Pulmonary artery endothelial cell (primary cell): ENCODE results near the gene SNED1. TPM values are rescaled to one million over a fixed set of nuclear protein-coding genes. Genes with fewer than 3 reads are reported as not detected.
"Not testable (repeated sequence)": the region's sequence is repeated elsewhere in the genome, so short reads cannot be mapped to it uniquely, and the experiment has no call there.

ENCODE experiments used
- DNase-seq: peaks from one replicate; pipeline ENCODE4 v3.0.0-alpha.2; 2011; ENCODE audit warnings: low read depth, low spot score
- total RNA-seq: library from RNA; depleted of rRNA; stranded (reverse); fragments of >200 nt; gene quantifications from 2 replicates; pipeline ENCODE4 v1.2.3, GENCODE V29; 2014

The SNED1 gene
- total RNA-seq, 1 donor from 2014 or later: 16.6 TPM

DNA sequence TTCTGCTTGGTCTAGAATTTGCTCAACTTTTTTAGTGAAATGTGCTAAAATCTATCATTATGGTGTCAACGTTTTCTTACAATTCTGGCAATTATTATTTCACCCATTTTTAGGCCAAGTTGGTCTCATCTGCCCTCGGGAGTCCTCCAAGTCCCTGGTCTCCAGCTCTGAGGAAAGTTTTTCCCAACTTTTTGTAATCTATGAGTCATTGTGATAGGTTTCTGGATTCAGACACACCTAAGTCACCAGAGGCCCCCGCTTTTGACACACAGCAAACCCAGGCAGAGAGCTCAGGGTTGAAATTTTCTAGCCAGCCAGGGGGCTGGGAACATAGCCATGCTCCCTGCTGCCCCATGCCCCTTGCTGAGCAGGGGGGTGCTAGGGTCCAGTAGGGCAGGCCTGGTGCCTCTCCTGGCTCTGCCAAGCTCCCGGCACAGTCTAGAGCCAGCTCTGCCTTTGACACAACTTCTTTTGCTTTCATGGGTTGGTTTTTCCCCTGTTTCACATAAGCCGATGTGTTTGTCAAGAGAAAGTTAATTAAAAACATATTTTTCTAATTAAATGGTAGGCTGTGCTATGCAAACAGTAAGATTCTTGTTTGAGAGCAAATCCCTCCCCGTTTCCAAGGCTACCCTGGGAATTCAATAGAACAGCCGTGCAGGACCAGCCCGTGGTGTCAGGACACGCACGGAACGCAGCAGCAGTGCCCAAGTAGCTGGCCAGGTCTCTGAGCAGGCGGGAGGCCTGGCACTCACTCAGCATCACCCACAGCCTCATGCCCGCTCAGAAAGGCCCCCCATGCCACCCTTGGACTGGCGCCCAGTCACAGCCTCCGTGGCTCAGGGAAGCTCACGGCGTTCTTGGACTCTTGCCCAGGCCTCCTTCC, 25.5 kb upstream of the SNED1 start:
- no peak for DNase-seq

DNA sequence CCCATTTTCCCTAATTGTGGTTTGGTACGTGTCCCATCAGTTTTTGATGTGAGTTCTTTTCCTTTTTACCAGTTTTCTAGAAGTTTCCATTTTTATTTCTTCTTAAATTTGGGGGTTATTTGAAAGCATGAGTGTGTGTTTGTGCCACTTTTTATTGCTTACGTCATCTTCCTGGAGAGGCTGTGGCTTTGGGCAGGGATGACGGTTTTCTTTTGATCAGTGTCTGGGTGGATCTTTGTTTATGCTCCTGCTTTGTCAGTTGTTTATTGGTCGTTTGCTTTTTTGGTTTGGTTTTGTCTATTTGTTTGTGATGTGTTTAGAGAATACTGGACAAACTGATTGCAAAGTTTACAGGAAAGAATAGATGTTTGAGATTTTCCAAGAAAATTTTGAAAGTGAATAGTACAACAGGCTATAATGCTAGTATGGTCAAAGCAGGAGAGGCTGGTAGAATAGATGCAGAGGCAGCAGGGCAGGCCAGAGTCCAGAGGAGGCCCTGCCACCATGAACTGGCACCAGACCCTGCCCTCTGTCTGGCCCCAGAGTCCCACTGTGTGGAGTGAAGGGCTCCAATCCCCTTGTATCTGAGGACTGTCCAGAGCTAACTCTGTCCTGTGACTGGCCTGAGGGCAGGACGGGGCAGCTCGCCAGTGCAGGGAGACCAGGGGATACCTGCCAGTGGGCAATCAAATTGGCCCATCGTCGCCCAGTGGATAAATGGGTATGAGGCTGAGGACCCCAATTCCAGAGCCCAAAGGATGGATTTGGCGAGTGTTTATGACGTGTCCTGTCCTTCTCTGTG, 23.4 kb upstream of the SNED1 start:
- DNase-seq: no peak

DNA sequence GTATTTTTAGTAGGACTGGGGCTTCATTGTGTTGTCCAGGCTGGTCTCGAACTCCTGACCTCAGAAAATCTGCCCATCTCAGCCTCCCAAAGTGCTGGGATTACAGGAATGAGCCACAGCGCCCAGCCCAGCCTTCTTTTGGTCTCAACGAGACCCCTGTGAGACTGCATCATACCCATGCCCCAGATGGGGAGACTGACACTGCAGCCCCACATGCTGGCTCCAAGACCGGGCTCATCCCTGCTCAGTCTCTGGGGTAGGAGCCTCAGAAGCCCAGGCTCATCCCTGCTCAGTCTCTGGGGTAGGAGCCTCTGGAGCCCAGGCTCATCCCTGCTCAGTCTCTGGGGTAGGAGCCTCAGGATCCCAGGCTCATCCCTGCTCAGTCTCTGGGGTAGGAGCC, 22.5 kb upstream of the SNED1 start:
- not testable (repeated sequence) for DNase-seq

DNA sequence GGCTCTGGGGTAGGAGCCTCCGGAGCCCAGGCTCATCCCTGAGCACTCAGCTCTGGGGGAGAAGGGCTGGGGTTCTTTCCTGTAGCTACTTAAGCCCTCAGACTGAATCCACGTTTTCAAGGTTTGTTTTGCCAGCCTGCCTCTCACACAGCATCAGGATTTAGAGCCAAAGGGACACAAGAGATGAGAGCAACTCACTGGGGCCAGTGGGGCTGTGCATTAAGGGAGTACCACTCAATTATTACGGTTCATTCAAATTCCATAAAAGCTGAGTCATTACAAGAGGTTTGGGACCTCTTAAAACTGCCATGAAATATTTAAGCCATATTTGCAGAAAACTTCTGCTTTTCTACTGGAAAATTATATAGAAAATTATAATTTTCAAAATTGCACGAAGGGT, 17.1 kb upstream of the SNED1 start:
- no peak for DNase-seq

DNA sequence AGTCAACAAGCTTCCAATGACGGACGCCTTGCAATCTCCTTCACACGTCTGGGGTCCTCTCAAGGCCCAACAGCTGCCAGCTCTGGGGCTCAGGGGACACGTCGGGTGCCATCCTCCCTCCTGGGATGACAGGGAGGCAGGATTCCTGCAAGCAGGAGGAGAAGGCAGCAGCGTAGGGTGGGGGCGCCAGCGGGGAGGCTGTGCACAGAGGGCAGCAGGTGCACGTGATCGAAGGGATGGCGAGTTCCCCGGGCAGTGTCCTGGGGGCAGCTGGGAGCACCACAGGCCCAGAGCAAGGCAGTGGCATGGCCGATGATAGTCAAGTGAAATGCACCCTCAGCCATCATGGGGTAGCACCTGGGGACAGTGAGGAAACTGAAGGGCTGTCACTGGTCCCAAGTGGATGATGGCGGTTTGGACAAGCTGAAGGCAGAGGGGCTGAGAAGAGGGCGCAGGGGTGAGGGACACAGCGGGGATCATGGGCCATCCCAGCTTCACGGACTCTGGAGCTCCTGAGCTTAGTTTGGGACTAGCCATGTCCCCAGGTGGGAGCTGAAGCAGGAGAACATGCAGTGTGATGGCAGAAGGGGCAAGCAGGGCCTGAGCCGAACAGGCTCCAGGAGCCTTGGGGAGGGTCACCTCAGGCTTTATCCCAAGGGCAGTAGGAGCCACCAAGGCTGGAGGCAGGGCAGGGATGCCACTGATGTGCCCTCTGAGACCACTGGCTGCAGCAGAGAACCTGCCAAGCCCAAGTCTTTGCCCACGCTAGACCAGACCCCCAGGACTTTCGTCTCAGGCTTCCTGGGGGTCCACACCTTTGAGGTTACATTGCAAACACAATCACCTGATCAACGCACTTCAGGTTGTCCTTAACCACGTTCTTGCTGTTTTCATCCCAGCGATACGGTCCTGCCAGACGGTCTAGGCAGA, 16.3 kb upstream of the SNED1 start:
- DNase-seq: no peak

DNA sequence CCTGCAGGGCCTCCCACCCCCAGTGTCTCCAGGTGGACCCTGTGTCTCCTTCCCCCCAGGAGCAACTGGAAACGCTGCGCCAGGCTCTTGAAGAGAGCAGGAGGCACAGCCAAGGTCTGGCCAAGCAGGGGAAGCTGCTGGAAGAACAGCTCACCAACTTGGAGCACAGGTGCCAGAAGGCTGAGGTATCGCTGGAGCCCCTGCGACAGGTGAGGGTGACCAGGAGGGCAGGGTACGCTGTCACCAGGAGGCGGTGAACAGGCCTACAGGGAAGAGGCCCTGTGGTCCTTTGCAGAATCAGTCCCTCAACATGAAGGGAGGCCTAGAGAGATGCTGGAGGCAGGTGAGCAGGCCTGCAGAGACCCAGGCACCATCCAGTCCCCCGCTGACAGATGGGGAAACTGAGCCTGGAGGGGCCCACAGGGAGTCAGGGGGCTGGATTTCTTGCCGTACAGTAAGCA, 15.6 kb upstream of the SNED1 start:
- no peak for DNase-seq

DNA sequence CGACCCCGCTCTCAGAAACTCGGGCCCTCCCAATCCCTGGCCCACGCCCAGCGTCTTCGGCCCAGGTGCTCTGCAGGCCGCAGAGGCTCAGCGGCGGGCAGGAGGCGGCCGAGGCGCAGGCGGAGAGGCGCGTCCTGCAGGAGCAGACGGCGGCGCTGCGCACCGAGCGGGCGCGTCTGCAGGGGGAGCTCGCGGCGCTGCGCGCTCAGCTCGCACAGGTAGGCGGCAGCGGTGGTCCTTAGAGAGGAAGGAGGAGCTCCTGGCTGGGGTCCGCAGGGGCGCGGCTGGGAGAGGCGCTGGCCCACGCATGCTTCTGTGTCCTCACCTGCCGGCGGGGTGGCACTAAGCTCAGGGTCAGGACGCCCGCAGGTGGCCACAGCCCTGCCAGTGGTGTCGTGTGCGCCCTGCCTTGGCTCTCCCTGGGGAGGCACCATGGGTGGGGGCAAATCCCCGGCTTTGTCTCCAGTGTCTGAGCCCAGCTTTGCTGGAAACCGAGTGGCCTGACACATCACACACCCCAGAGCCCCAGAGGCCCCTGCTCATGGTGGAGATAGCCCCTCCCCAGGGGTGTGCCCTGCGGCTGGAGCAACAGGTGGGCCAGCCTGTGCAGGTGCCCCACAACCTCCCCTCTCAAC, 14.9 kb upstream of the SNED1 start:
- DNase-seq: no peak

DNA sequence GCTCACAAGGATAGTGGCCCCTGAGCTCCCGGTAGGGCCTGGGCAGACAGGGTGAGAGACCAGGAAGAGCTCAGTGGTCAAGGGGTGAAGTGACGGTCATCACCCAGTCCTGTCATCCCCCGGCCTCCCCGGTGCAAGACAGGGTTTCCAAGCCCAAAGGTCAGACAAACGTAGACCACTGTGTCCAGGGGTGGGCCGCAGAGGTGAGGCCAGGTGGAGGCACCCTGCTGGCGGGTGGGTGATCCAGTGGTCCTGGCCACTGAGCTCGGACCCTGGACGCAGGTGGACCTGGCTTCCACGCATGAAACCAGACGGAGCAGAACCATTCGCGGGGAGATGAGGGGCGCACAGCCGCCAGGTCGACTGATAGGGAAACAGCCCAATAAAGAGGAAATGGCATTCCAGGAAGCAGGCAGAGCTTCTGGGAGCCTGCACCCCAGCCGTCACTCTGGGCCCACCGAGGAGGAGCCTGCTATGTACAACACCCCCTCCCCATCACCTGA, 14.4 kb upstream of the SNED1 start:
- no peak for DNase-seq

DNA sequence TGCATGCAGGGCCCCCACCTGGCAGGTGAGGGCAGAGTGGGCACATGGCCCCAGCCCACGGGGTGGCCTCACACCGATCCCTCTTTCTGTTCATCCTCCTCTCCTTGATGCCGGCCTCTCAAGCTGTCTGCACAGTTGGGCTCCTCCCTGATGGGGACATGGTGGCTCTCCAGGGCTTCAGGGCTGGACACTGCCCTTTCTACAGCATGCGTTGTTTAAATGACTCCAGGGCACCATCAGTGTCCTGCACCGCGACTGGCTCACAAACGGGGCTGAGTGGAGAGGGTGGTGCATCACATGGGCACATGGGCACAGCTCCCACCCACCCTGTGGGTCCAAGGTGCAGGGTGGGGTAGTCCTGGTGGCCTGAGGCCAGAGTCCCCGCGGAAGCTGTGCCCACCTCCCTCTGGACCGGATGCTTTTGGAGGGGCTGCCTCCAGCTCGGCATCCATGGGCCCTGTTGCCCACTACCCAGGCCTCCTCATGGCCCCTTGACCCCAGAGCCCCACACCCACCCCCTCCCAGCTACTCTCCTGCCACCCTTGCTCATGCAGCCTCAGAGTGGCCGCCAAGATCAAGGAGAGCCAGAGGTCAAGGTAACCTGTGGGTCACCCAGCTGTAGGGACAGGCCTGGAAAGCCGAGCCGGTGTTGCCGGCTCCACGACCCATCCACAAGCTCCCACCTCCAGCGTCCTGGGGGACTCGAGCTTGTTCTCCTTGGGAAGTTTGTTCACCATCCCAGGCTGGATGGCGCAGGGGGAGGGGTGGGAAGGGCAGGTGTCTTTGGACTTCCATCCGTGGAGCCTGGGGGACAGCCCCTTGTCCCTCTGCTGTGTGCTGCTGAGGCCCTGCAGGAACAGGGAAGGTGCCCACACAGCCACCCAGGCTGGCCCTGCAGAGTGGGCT, 12.3 kb upstream of the SNED1 start:
- DNase-seq: no peak

DNA sequence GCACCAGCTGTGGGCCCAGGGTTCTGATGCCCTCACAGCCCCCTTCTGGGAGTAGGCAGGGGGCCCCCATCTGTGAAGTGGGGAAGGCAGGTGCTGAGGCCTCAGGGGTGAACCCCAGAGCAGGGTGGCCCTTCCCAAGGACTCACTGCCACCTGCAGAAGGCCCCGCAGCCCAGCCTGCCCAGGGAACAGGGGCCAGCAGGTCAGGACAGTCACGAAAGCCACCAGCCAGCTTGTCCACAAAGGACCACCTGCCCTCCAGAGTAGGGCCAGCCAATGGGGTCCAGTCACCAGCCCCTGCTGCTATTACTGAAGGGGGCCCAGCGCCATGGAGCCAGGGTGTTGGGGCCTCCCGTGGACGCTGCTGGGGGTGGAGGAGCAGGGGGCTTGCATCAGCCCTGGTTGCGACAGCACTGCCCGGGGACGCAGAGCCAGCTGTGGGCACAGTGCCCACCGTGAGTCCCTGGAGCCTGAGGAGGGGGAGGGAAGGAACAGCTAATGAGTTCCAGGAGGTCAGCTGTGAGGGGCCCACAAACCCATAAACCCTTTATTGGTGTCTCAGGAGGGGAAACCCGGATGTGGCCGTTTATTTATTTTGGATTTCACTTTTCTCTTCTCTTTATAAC, 11.5 kb upstream of the SNED1 start:
- DNase-seq: no peak

DNA sequence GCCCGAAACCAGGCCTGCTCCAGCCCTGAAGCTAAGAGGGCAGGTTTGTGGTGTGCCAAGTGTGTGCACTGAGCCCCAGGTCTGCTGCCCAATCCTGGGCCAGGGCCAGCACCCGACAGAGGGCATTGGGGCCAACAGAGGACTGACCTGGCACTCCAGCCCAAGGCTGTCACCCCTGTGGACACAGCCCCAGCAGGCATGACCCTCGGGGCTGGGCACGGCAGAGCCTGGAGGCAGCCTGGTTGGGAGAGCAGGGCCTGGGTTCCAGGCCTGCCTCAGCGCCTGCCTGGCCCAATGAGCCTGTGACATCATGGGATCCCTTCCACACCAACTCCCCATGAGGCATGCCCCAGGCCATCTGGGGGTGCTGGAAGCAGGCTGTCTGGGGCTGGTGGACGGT, 10.8 kb upstream of the SNED1 start:
- DNase-seq: no peak

DNA sequence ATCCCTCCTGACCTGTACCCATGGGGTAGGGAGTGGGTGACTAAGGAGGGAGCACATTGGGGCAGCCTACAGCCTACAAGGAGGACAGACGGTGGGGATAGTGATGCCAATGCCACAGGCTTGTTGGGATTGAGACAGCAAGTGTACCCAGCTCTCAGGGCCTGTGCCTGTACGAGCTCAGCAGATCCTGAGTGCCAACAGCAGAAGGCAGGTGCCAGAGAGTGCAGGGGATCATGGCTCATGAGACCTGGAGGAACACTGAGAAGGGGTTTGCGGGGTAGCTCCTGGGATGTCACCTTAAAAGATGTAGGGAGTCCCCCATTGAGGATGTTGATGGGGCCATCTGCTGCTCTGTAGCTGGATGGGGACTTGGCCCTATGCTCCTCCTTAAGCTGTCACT, 10.3 kb upstream of the SNED1 start:
- DNase-seq: no peak

DNA sequence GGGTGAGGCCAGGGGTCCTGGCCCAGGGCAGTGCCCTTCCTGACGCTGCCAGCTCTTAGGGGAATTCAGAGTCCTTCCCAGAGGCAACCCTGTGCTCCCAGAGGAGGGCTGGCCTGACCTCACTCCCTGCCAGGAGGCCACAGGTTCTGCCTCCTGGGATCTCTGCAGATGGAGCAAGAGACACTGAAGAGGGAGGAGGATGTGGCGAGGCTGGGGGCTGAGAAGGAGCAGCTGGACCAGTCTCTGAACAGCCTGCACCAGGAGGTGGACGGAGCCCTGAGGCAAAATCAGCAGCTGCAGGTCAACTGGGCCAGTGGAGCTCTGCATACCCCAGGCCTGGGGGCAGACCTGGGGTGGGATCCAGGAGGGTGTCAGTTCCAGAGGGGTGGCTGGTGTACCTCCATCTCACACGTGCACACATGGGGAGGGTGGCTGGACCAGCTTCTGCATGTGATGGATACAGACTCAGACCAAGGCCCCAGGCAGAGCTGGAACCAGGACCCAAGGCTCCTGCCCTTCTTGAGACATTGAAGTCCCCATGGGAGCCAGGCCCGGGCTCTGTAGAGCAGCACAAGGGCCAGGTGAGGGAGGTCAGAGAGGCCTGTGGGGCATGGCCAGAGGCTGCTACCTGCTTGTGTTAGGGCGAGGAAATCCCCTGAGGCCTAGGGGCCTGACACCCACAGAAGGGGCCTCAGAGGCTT, 9.7 kb upstream of the SNED1 start:
- no peak for DNase-seq

DNA sequence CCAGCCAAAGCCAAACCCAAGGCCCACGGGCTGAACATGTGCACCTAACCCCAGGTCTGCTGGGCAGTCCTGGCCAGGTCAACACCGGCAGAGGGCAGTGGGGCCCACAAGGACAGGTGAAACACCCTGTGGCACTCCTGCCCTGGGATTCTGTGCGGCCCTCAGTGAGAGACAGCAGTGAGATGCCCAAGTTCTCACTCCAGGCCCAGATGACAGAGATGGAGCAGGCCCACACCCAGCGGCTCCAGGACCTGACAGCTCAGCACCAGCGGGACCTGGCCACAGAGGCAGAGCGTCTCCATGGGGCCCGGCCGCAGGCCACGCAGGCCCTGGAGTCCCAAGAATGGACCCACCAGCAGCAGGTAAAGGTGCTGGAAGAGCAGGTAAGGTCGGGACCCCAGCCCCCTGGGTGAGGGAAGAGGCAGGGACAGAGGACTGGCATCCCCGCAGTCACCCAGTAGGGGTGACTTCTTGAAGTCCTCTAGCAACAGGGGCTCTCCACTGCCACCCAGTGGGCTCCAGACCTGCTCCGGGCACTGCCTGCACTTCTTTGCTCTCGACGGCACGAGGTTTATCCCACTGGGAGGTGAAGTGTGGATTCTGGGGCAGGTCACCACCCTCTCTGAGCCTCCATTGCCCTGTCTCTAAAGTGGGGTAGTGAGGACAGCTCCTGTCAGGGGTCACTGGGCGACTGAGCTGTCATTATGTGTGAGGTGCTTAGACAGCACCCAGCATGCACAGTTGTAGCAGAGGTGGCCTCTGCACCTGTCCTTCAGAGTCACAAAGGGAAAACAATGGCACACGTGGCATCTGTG, 8.8 kb upstream of the SNED1 start:
- no peak for DNase-seq

DNA sequence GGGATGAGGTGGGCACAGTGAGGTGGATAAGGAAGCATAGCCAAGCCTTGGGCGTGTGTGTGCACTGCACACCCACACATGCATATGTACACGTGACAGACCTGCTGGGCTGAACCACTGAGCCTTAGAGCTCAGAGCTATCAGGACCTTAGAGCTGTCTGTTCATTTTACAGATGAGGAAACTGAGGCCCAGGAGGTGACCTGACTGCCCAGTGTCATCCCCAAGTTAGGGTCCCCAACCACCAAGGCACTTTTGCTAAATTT, 8.2 kb upstream of the SNED1 start:
- no peak for DNase-seq

DNA sequence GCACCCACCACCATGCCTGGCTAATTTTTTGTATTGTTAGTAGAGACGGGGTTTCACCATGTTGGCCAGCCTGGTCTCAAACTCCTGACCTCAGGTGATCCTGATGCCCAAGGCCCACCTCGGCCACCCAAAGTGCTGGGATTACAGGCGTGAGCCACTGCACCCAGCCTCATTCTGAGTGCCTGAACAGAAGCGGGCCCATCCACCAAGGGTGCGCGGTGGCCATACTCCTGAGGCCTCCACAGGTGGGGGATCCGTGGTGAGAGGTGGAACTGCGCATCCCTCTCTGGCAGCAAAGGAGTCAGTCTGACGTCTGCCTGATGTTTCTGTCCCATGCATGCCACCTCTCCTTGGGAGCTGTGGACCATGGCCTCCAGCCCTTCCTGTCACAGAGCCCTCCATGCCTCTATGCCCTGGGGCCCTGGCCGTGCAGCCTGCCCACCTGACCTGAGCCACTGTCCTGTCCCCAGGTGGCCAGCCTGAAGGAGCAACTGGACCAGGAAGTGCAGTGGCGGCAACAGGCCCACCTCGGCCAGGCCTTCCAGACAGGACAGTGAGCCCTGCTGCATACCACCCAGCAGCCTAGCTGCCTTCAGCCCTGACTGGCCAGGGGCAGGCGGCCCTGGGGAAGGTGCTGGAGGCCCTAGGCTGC, 7.6 kb upstream of the SNED1 start:
- DNase-seq: no peak
